ENCODE measurements around the gene STKLD1.

STKLD1 gene

GRCh38 chr9:133417541-133418461, 41.6 kb downstream of the STKLD1 start, which contains the start of gene REXO4:
REXO4 (minus strand) TSS chr9:133418010; CDS start chr9:133417844, 166 bp downstream.
- peak; percentile 61 for DNase-seq (ENCODE audit: low read depth)

DNA sequence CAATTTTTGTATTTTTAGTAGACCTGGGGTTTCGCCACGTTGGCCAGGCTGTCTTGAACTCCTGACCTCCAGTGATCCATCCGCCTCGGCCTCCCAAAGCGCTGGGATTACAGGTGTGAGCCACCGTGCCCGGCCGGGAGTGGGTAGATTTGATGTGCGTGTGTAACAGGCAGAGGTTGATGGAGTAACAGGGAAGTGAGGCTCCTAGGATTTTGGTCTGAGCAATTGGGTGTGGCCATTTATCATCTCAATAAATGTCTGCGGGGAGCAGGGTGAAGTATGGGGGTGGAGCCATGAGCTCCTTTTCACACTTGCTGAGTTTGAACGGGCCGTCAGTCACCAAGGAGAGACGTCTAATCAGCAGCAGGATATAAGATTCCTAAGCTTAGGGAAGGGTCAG, 42.8 kb downstream of the STKLD1 start:
- DNase-seq (ENCODE audit: low read depth), result no peak

DNA sequence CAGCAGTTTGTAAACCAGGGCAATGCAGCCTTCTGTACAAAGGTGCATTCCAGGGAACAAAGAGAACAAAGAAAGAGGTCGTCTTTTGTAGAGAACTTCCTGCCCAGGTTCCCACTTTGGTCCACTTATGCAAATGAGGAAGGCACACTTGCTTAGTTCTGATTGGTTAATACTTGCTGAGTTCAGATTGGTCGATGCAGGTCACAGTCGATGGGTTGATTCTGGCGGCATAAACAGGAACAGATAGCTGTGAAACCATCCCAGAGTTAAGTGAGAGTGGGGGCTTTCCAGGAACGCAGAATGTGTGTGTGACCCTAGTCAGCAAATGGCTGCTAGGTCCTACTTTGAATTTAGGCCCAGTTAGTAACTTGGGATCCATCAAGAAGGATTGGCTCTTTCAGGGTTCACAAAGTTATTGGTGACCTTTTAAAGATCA, 44.2 kb downstream of the STKLD1 start:
- no peak for DNase-seq (ENCODE audit: low read depth)

- no peak for DNase-seq (ENCODE audit: low read depth)
Measured at GRCh38 chr9:133421615-133422542, 45.7 kb downstream of the STKLD1 start, which contains the start of gene ADAMTS13. ADAMTS13 (plus strand) TSS chr9:133422367; CDS start chr9:133422444, 77 bp downstream.

- DNase-seq (ENCODE audit: low read depth), result no peak
Measured at GRCh38 chr9:133423216-133423615, 47.0 kb downstream of the STKLD1 start.

DNA sequence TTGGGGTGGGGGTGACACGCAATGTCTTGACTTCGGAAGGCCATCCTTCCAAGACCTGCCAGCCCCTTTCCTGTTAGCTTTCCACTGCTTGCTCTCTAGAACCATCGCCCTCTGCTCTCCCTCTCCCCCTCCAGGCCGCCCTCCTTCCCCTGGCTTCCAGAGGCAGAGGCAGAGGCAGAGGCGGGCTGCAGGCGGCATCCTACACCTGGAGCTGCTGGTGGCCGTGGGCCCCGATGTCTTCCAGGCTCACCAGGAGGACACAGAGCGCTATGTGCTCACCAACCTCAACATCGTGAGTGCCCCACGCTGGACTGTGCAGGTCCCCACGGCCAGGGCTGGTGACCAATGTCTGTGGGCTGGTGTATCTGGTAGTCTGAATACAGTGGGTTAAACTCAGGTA, 48.0 kb downstream of the STKLD1 start:
- no peak for DNase-seq (ENCODE audit: low read depth)

DNA sequence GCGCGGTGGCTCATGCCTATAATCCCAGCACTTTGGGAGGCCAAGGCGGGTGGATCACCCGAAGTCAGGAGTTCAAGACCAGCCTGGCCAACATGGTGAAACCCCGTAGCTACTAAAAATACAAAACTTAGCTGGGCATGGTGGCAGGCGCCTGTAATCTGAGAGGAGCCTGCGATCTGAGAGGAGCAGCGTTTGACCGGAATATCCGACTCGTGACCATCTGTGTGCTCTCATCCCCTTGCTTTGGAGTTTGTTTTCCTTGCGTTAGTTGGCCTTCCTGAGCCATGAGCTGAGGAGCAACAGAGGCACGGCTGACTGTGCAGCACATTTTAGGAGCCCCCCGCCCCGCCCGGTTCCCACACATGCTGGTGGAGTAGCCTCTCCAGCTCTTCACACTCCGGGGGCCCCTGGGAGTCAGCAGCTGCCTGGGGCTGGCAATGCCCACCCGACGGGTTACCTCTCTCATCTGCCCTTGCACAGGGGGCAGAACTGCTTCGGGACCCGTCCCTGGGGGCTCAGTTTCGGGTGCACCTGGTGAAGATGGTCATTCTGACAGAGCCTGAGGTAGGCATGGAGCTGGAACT, 49.0 kb downstream of the STKLD1 start:
- no peak for DNase-seq (ENCODE audit: low read depth)

- DNase-seq (ENCODE audit: low read depth), result no peak
Measured at GRCh38 chr9:133426011-133426410, 49.8 kb downstream of the STKLD1 start.

- DNase-seq (ENCODE audit: low read depth), result no peak
Measured at GRCh38 chr9:133427658-133428348, 51.6 kb downstream of the STKLD1 start.

- DNase-seq (ENCODE audit: low read depth), result no peak
Measured at GRCh38 chr9:133428617-133429101, 52.5 kb downstream of the STKLD1 start.

- no peak for DNase-seq (ENCODE audit: low read depth)
Measured at GRCh38 chr9:133429214-133429613, 53.0 kb downstream of the STKLD1 start.

DNA sequence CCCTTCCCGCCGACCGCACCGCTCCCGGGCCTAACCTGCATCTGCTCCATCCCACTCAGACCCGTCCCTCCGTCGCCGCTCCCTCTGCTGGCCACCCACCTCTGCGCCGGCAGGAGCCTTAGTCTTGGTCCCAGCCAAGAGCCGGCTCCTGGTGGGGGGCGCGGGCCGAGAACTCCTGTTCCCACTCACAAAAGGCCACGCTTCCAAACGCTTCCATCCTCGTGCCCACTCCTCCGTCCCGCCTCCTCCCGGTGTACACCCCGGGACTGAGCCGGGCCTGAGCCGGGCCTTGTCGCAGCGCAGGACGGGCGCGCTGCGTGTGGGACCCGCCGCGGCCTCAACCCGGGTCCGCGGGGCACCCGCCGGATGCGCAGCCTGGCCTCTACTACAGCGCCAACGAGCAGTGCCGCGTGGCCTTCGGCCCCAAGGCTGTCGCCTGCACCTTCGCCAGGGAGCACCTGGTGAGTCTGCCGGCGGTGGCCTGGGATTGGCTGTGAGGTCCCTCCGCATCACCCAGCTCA, 53.5 kb downstream of the STKLD1 start:
- no peak for DNase-seq (ENCODE audit: low read depth)

DNA sequence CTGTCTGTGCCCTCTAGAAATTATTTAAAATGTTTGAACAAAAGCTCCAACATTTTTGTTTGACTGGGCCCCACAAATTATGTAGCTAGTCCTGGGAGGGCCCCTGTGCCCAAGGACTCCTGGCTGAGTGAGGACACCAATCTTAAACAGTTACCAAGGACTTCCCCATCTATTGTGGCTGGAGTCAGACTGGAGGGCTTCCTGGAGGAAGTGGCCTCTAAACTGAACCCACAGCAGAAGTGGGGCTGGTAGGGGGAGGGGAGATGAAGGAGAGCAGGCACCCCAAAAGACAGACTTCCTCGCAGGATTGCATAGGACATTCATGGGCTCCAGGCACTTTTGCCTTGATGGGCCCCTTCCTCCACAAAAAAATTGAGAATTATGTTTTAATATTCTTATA, 54.1 kb downstream of the STKLD1 start:
- no peak for DNase-seq (ENCODE audit: low read depth)

- no peak for DNase-seq (ENCODE audit: low read depth)
Measured at GRCh38 chr9:133433351-133433843, 57.2 kb downstream of the STKLD1 start.

DNA sequence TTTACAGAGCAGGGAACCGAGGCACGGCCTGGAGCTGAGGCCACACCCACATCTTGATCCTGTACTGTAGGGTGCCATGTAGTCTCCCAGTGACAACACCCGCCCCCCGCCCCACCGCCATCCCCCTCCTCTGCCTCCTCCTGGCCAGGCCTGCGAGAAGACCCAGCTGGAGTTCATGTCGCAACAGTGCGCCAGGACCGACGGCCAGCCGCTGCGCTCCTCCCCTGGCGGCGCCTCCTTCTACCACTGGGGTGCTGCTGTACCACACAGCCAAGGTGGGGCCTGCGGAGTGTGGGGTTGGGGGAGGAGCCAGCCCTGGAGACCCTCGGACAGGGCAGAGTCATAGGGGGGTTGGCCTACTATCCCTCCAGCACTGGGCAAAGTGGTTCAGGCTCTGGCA, 60.5 kb downstream of the STKLD1 start:
- DNase-seq (ENCODE audit: low read depth), result no peak

- no peak for DNase-seq (ENCODE audit: low read depth)
Measured at GRCh38 chr9:133437753-133438531, 61.8 kb downstream of the STKLD1 start.

DNA sequence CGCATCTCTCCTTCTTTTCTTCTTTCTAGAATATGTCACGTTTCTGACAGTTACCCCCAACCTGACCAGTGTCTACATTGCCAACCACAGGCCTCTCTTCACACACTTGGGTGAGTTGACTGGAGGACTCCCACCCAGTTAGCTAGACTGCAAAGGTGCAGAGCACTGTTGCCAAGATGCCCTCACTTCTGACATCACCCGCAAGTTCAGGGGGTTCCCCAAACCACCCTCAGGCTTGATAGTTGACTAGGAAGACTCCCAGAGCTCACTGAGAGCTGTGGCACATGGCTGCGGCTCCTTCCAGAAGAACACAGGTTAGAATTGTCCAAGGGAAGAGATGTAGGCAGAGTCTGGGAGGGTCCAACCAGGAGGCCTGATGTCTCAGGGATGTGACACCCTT, 63.2 kb downstream of the STKLD1 start:
- DNase-seq (ENCODE audit: low read depth), result no peak

DNA sequence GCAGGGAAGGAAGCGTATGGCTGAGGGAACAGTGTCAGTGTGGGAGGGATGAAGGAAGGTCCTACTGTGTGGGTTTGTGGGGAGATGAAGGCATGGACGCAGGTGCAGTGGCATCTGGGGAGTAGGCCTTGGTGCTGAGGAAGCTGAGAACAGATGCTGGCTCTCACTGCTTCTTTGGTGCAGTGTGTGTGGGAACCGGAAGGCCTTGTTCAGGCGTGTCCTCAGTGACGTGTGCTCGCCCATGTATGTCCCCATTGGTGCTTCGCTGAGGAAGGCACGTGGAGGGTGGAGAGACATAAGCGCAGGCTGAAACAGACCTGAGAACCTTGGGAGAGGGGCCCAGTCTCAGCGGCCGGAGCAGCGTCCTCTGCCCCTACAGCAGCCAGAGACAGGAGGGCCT, 64.7 kb downstream of the STKLD1 start:
- DNase-seq (ENCODE audit: low read depth), result no peak

DNA sequence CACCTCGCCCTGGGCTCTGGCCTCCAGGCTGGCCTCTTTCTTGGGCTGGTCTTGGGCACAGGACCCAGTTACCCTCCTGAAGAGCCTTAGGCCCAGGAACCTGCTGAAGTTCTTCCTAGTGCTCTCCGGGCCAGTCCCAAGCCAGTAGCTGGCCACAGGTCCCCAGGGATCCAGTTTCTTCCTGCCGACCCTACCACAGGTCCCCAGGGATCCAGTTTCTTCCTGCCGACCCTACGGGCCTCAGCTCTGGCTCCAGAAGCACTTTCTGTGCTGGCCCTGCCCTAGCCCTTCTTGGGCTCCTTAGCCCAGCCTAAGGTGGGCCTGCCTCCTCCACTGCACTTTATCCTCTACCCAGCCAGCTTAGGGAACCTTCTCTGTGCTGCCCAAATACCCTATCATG, 65.4 kb downstream of the STKLD1 start:
- no peak for DNase-seq (ENCODE audit: low read depth)

GRCh38 chr9:133443248-133443647, 67.1 kb downstream of the STKLD1 start:
- no peak for DNase-seq (ENCODE audit: low read depth)

Data from CMK (cell line).